Hepatic stellate cell (primary cell): ENCODE measurements around the gene C11orf71.

Experiments
- DNase-seq: peaks from one replicate; pipeline ENCODE4 v3.0.0; 2011; ENCODE audit warnings: low spot score

The C11orf71 gene

DNA sequence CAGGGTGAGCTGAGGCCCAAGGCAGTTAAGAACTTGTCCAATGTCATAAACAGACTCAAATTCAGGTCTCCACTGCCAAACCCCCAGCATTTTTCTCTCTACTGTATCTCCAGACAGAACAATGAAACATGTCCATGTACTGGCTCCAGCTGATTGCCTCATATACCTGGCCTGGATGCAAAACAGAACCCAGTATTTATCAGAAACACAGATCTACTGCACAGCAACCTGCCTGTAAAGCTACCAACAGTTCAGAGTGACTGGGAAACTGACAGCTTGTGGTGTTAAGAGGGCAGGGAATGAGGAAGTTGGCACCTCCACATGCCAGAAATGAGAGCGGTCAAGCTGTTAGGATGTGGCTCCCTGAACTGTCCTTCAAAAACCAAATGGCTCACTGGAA is 41.6 kb downstream of the C11orf71 start:
- DNase-seq = no peak

DNA sequence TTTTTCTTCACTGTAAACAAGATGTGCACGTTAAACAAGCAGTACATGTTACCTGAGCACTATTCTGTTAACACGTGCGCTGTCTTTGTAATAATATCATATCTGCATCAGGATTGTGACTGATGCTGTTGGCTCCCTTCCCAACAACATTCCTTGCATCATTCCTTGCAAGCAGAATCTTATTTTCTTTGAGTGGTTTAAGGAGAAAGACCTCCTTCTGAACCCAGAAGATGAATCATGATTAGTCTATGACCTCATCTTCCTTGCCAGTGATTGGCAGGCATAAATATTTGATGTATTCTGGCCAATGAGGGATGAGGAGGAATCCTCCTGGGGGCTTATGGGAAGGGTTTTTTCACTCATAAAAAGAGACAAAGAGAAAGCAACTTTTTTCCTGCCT is 46.2 kb downstream of the C11orf71 start:
- DNase-seq = peak; percentile 76

DNA sequence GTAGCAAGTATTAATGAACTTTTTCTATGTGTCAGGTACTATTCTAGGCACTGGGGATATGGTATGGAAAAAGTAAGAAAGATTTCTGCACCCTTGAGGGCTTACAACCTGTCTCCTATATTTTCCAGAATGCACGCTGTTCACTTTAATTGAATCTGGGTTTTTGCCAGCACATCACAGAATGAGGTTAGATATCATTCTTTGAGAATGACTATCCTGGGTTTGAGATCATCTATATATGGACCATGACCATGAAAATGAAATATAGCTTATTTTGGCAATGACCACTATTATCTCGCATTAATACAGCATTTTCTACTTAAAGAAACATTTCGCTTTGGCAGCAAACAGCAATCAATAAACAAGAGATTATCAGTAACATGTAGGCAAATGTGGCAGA is 46.9 kb downstream of the C11orf71 start:
- no peak for DNase-seq

DNA sequence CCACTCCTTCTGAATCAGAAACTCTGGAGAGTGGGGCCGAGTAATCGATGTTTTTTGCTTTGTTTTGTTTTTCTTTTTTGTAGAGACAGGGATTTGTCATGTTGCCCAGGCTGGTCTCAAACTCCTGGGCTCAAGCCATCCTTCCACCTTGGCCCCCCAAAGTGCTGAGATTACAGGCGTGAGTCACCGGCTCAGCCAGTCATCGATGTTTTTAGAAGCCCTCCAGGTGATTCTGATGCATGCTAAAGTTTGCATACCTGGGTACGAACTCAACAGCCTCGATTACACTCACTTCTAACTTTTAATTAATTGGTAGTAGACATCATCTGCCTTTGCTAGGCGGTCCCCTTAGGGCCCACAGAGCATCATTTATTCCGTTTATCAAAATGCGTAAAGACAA is 50.3 kb downstream of the C11orf71 start:
- DNase-seq = no peak
